ENCODE measurements around the gene TEAD3.

Gene TEAD3

DNA sequence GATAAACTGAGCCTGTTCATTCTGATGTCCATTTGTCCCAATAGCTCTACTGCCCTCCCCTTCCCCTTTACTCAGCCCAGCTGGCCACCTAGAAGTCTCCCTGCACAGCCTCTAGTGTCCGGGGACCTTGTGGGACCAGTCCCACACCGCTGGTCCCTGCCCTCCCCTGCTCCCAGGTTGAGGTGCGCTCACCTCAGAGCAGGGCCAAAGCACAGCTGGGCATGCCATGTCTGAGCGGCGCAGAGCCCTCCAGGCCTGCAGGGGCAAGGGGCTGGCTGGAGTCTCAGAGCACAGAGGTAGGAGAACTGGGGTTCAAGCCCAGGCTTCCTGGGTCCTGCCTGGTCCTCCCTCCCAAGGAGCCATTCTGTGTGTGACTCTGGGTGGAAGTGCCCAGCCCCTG is 69.4 kb downstream of the TEAD3 start:
- Histone ChIP-seq H3K36me3 (ENCODE audit: insufficient read depth) (no peaks in the 10 kb centered on the region), H2AFZ (ENCODE audit: low read depth) (no peak overlapping the region), H3K79me2 (ENCODE audit: insufficient read depth, low read depth) (no peaks in the 10 kb centered on the region), H3K4me2 (no peak overlapping the region), H3K27ac (no peak overlapping the region), H3K4me3 (IDR thresholded peaks at IDR 0.05; ENCODE audit: insufficient read depth, low read depth, low read length) (no peak overlapping the region), H4K20me1 (ENCODE audit: insufficient read depth) (no peaks in the 10 kb centered on the region), H3K4me1 (ENCODE audit: low read depth, poor library complexity, severe bottlenecking) (no peaks in the 10 kb centered on the region), H3K27me3 (ENCODE audit: insufficient read depth, low read depth) (no peaks in the 10 kb centered on the region), H3K9ac (no peak overlapping the region)
- no peak for TF ChIP-seq CTCF (conservative IDR thresholded peaks at IDR 0.05; ENCODE audit: low read depth, low read length)

DNA sequence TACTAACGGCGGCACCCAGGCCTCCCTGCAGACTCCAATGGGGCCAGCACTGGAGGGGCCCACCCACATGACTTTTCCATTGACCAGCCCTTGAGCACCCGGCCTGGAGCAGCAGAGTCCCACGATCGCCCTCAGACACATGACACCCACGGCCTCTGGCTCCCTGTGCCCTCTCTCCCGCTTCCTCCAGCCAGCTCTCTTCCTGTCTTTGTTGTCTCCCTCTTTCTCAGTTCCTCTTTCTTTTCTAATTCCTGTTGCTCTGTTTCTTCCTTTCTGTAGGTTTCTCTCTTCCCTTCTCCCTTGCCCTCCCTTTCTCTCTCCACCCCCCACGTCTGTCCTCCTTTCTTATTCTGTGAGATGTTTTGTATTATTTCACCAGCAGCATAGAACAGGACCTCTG is 70.8 kb downstream of the TEAD3 start:
- Histone ChIP-seq H3K79me2 (ENCODE audit: insufficient read depth, low read depth) (no peaks in the 10 kb centered on the region), H3K36me3 (ENCODE audit: insufficient read depth) (no peaks in the 10 kb centered on the region), H3K27me3 (ENCODE audit: insufficient read depth, low read depth) (no peaks in the 10 kb centered on the region), H3K4me3 (IDR thresholded peaks at IDR 0.05; ENCODE audit: insufficient read depth, low read depth, low read length) (no peak overlapping the region), H4K20me1 (ENCODE audit: insufficient read depth) (no peaks in the 10 kb centered on the region), H3K4me1 (ENCODE audit: low read depth, poor library complexity, severe bottlenecking) (no peaks in the 10 kb centered on the region), H3K9ac (no peak overlapping the region), H3K4me2 (no peak overlapping the region), H2AFZ (ENCODE audit: low read depth) (no peak overlapping the region), H3K27ac (no peak overlapping the region)
- no peak for TF ChIP-seq CTCF (conservative IDR thresholded peaks at IDR 0.05; ENCODE audit: low read depth, low read length)

- Histone ChIP-seq H4K20me1 (ENCODE audit: insufficient read depth) (no peaks in the 10 kb centered on the region), H3K4me3 (IDR thresholded peaks at IDR 0.05; ENCODE audit: insufficient read depth, low read depth, low read length) (no peak overlapping the region), H3K27me3 (ENCODE audit: insufficient read depth, low read depth) (no peaks in the 10 kb centered on the region), H3K36me3 (ENCODE audit: insufficient read depth) (no peaks in the 10 kb centered on the region), H3K79me2 (ENCODE audit: insufficient read depth, low read depth) (no peaks in the 10 kb centered on the region), H3K27ac (no peak overlapping the region), H3K9ac (no peak overlapping the region), H2AFZ (ENCODE audit: low read depth) (no peak overlapping the region), H3K4me1 (ENCODE audit: low read depth, poor library complexity, severe bottlenecking) (no peaks in the 10 kb centered on the region), H3K4me2 (no peak overlapping the region)
- TF ChIP-seq CTCF (conservative IDR thresholded peaks at IDR 0.05; ENCODE audit: low read depth, low read length), result no peak
Measured at GRCh38 chr6:35425284-35425683, 71.6 kb downstream of the TEAD3 start.

All from KMS-11 (cell line).